OCI-LY1 (cell line): ENCODE data around the gene PPP1R12B.
"Not testable (repeated sequence)": the region's sequence is repeated elsewhere in the genome, so short reads cannot be mapped to it uniquely, and the experiment has no call there.

Source experiments
- EZH2 ChIP-seq: fragments of 200-600 bp; sonication (generic), shearing (Covaris generic); IDR thresholded peaks from 2 replicates; pipeline ENCODE4 v1.8.0; 2017; ENCODE audit warnings: borderline replicate concordance, mixed run types, mild to moderate bottlenecking, antibody characterized with exemption, low read length, moderate library complexity, mixed read lengths
- TF ChIP-seq, protein P1 (sequence below): fragments of 200-600 bp; sonication (generic), shearing (Covaris generic); IDR thresholded peaks from 2 replicates; pipeline ENCODE4 v1.5.1; 2017; ENCODE audit warnings: mild to moderate bottlenecking, antibody characterized with exemption, low read length, moderate library complexity, mixed read lengths

DNA sequence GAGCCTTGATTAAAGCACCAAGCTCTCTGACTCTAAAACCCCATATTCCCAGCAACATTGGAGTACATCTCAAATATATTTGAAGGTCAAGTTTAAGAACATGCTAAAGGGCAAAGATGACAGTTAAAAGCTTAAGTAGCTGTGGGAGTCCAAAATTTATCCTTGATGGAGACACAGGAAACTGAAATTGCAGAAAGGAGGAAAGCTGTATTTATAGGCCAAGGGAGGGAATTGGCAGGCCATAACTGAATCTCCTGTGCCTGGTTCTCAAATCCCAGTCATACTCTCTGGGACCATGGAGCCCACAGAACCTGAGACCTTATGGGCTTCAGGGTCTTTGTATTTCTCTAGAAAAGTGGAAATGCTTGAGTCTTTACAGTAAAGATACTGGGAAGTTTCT, 193.9 kb downstream of the PPP1R12B start:
- TF ChIP-seq, protein P1, sequence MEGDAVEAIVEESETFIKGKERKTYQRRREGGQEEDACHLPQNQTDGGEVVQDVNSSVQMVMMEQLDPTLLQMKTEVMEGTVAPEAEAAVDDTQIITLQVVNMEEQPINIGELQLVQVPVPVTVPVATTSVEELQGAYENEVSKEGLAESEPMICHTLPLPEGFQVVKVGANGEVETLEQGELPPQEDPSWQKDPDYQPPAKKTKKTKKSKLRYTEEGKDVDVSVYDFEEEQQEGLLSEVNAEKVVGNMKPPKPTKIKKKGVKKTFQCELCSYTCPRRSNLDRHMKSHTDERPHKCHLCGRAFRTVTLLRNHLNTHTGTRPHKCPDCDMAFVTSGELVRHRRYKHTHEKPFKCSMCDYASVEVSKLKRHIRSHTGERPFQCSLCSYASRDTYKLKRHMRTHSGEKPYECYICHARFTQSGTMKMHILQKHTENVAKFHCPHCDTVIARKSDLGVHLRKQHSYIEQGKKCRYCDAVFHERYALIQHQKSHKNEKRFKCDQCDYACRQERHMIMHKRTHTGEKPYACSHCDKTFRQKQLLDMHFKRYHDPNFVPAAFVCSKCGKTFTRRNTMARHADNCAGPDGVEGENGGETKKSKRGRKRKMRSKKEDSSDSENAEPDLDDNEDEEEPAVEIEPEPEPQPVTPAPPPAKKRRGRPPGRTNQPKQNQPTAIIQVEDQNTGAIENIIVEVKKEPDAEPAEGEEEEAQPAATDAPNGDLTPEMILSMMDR, result not testable (repeated sequence)
- TF ChIP-seq EZH2, result not testable (repeated sequence)
